Ovary (tissue), 9 donors: ENCODE measurements around the gene ITGA6. TPM values are rescaled to one million over a fixed set of nuclear protein-coding genes. Genes with fewer than 3 reads are reported as not detected.

Source experiments
- DNase-seq, 5 donors: peaks; one replicate each; pipeline ENCODE4 v3.0.0-alpha.2; 2019 to 2020
- H3K27ac ChIP-seq, 2 donors: fragments of 200-600 bp; one replicate each; pipeline versions ENCODE4 v1.5.1 to v1.8.0; 2019 to 2022
- H3K27me3 ChIP-seq: fragments of 200-600 bp; one replicate; pipeline ENCODE4 v1.8.0; 2022
- H3K36me3 ChIP-seq: fragments of 200-600 bp; sonication (generic); one replicate; pipeline ENCODE4 v1.5.1; 2019
- H3K4me1 ChIP-seq: one replicate; pipeline ENCODE4 v1.8.1; 2013; ENCODE audit warnings: mild to moderate bottlenecking, moderate library complexity; ENCODE audit not compliant: insufficient read depth
- H3K4me3 ChIP-seq: fragments of 200-600 bp; sonication (generic); one replicate; pipeline ENCODE4 v1.5.1; 2017
- H3K9me3 ChIP-seq, 2 donors: fragments of 200-600 bp in 1 of 2; sonication (generic) in 1 of 2; one replicate each; pipeline versions ENCODE4 v1.5.1 to v1.8.1; 2013 to 2019; ENCODE audit warnings: mild to moderate bottlenecking in 1 of 2, moderate library complexity in 1 of 2
- CTCF ChIP-seq, 3 donors: fragments of 450-650 bp in 2 of 3; fragments of 200-600 bp in 1 of 3; IDR thresholded peaks; one replicate each; pipeline versions ENCODE4 v1.5.1 to v1.8.0; 2016 to 2022; ENCODE audit warnings: antibody characterized with exemption in 3 of 3, mild to moderate bottlenecking in 1 of 3
- EP300 ChIP-seq: sonication (generic); formaldehyde crosslinking; IDR thresholded peaks from one replicate; pipeline ENCODE4 v1.6.1; 2017; ENCODE audit warnings: antibody characterized with exemption
- POLR2A ChIP-seq: fragments of 450-650 bp; IDR thresholded peaks from one replicate; pipeline ENCODE4 v1.6.1; 2017; ENCODE audit warnings: antibody characterized with exemption, mild to moderate bottlenecking, moderate library complexity
- WGBS, 3 donors: extraction: QIAGEN DNeasy Blood & Tissue Kit in 1 of 3; methylation state at CpG; one replicate each; pipeline versions ENCODE4 v1.1.5 to v1.1.7; 2013 to 2017; 5-methylcytosine and 5-hydroxymethylcytosine counted together
- intact Hi-C, 4 donors: fragments of 100-400 bp; cut with DNase I; formaldehyde crosslinking; loops; one replicate each; pipeline versions ENCODE4 v1.11.0 to v1.15.1; 2022 to 2023
- polyA plus RNA-seq, 2 donors: library from polyadenylated mRNA; stranded (reverse); fragments of 200-250 nt in 1 of 2; fragments of 350-450 nt in 1 of 2; fragmentation: Illumina TruSeq in 1 of 2; extraction: RNeasy Lipid Tissue Mini Kit (QIAGEN cat#74804) in 1 of 2; gene quantifications; one replicate each; pipeline ENCODE4 v1.2.3, GENCODE V29; 2013 to 2014
- total RNA-seq, 7 donors: library from RNA; depleted of rRNA in 2 of 7; stranded (reverse); fragments of >200 nt in 2 of 7; fragmentation: NEBNext Ultra II Directional in 3 of 7; extraction: Animal tissue kit (Norgen Biotek cat#: 25700) in 3 of 7; gene quantifications; one replicate each; pipeline versions ENCODE4 v1.1.0 to v1.2.4, GENCODE V29; 2016 to 2023
- donor health status: DM: no; HTN: no; CAD: no; lungs with moderate emphysema.
- donor health status: DM: no; HTN: no; CAD: no.
- donor health status: Bipolar disorder and iron deficiency.
- donor health status: DM: yes; HTN: yes; CAD: no.
- donor health status: DM: no; HTN: no; CAD: no.
- donor health status: DM: yes; HTN: yes; CAD: no.

The ITGA6 gene
- total and polyA plus RNA-seq, 9 donors, result 8.4 to 51.6 (median 19.0) TPM

- Histone ChIP-seq H3K4me1 (no peaks in the 10 kb centered on the region), H3K36me3 (no peaks in the 10 kb centered on the region), H3K27ac (no peak overlapping the region), H3K9me3 (no peaks in the 10 kb centered on the region), H3K27me3 (no peaks in the 10 kb centered on the region), H3K4me3 (no peak overlapping the region)
- 74 to 84% (median 76%) methylated on average over 4 of the region's 4 CpGs for WGBS, 3 donors
- intact Hi-C loops, result no loop called here
- DNase-seq, result no peak
- no peak for TF ChIP-seq EP300
- no peak for TF ChIP-seq CTCF (IDR thresholded peaks at IDR 0.05)
- TF ChIP-seq POLR2A, result no peak
Observed at GRCh38 chr2:172408143-172408766, 19.1 kb upstream of the ITGA6 start.

DNA sequence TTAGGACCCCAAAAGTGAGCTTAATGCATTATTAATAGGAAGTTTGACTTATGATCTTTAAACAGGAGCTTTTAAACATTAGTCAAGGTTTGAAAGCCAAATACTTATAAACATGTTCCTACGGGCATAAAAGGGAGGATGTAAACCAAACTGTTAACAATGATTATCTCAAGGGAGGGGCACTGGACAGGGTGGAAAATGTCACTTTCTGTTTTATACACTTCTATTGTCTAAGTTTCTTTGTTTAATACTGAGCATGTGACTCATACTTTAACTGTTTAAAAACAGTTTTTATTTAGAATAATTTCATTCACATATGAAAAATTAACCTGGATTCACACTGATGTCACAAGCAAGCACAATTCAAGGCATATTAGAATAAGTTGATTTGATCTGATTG is 18.3 kb upstream of the ITGA6 start:
- intact Hi-C loops, result no loop called here
- DNase-seq, result no peak
- Histone ChIP-seq H3K27ac (no peak overlapping the region), H3K4me3 (no peak overlapping the region), H3K4me1 (no peaks in the 10 kb centered on the region), H3K9me3 (no peaks in the 10 kb centered on the region), H3K36me3 (no peaks in the 10 kb centered on the region), H3K27me3 (no peaks in the 10 kb centered on the region)
- no peak for TF ChIP-seq EP300
- no peak for TF ChIP-seq CTCF (IDR thresholded peaks at IDR 0.05)
- TF ChIP-seq POLR2A, result no peak
- WGBS, 3 donors, result 6 to 40% (median 16%) methylated on average over 1 of the region's 1 CpG

DNA sequence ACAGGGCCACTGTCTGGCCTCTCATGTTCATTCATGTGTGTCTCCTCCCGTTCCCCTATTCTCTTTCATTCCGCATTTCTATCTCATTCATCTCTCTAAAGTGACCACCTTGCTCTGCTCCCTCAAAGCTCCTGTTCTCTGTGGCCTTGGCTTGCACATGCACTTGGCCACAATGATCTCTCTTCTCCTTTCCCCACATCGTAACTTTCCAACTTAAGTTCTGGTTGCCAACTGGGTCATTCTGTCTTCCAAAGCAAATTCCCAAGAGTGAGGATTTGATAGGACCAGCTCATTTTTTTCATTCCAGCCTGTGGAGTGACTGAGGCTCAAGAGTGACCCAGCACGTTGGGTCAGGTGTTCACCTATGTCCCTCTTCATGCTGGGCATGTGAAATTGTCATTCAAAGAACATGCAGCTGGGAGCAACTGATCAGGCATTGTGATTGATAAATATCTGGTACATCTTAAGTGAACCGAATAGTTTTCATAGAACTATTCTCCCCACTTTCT is 14.3 kb upstream of the ITGA6 start:
- Histone ChIP-seq H3K9me3 (no peaks in the 10 kb centered on the region), H3K4me3 (no peak overlapping the region), H3K27me3 (no peaks in the 10 kb centered on the region), H3K4me1 (no peaks in the 10 kb centered on the region), H3K36me3 (no peaks in the 10 kb centered on the region), H3K27ac (no peak overlapping the region)
- no peak for TF ChIP-seq EP300
- no peak for TF ChIP-seq POLR2A
- no peak for TF ChIP-seq CTCF (IDR thresholded peaks at IDR 0.05)
- intact Hi-C loops, result no loop called here
- no peak for DNase-seq
- WGBS, 3 donors, result 57 to 69% (median 61%) methylated on average over 5 of the region's 5 CpGs

DNA sequence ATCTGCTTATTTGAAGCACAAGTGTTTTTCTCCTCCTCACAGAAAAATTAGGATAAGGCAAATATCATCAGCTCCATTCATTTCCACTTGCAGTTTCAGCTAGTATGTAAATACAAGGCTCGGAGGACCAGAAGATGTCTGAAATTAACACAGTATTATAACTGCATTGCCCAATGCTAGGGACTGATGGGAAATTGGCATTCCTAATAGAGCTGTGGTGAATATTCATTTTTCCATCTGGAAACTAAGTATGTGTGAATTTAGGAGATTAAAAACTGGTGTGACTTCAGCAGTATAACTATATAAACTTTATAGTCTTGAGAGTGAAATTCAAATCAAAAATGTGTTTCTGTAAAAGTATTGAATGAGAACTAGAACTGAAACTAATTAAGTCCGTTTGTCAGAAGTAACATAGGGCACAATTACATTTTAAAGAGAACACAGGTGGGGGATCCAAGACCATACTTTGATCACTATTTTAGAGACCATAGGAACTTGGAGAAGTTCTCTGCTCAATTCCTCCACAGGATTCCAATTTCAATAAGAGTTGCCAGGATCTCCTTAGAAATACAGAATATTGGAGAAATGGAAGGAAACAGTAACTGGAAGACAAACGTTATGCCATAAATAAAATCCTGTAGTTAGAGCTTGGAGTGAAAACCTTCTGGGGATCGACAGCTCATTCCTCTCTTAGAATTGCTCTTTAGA is 12.1 kb upstream of the ITGA6 start:
- 54 to 65% (median 59%) methylated on average over 4 of the region's 4 CpGs for WGBS, 3 donors
- no peak overlapping the region for H3K27ac ChIP-seq
- intact Hi-C loops, result no loop called here

More for the DNA sequence above, 12.1 kb upstream of the ITGA6 start:
- Histone ChIP-seq H3K27me3 (no peaks in the 10 kb centered on the region), H3K9me3 (no peaks in the 10 kb centered on the region), H3K4me1 (no peaks in the 10 kb centered on the region), H3K36me3 (no peaks in the 10 kb centered on the region), H3K4me3 (no peak overlapping the region)
- TF ChIP-seq POLR2A, result no peak
- TF ChIP-seq CTCF (IDR thresholded peaks at IDR 0.05), result no peak
- no peak for TF ChIP-seq EP300
- no peak for DNase-seq
